ENCODE measurements around the gene KIF26B. TPM values are rescaled to one million over a fixed set of nuclear protein-coding genes. Genes with fewer than 3 reads are reported as not detected.

KIF26B gene
- total RNA-seq, 1 donor from 2014 or later = 3.5 TPM

DNA sequence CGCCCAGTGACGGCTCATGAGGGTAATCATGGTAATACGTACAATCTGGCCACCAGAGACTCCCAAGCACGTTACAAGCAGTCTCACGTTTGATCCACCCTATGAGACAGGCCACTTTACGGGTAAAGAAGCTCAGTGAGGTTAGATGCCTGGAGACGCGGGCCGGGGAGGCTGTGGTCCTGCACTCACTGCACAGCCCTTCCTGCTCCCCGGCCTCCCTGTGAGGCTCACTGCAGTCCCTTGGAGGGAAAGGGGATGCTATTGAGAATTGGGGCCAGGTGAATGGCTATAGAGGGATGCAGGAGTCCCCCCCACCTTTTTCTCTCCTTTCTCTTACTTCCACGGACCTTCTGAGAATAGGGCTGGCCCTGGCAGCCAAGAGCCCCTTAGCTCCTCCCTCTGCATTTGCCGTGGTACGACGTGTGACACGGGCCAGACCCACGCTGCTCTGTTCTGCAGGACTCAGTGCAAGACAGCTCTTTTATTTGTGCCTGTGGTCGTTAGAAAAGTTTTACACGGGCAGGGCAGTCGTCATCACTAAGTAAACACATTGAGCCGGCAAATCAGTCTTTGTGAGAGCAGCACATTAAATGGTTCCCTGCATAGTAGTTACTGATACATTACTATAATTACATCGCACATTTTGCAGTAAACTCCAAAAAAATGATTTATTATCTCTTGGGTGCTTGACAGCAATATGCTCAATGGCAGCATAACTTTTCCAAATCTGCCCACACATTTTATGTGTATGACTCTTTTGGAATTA is 18.8 kb downstream of the KIF26B start:
- DNase-seq = no peak
- intact Hi-C loops (cut with micrococcal nuclease) = no loop called here
- Histone ChIP-seq H3K4me3 (no peak overlapping the region), H3K27ac (replicated peaks) (no peak overlapping the region), H3K9me3 (replicated peaks) (peaks cover 7% of the 10 kb centered on the region), H3K36me3 (no peaks in the 10 kb centered on the region), H3K4me1 (no peaks in the 10 kb centered on the region), H3K27me3 (ENCODE audit: low read depth) (peaks cover 36% of the 10 kb centered on the region)
- TF ChIP-seq, protein P1, sequence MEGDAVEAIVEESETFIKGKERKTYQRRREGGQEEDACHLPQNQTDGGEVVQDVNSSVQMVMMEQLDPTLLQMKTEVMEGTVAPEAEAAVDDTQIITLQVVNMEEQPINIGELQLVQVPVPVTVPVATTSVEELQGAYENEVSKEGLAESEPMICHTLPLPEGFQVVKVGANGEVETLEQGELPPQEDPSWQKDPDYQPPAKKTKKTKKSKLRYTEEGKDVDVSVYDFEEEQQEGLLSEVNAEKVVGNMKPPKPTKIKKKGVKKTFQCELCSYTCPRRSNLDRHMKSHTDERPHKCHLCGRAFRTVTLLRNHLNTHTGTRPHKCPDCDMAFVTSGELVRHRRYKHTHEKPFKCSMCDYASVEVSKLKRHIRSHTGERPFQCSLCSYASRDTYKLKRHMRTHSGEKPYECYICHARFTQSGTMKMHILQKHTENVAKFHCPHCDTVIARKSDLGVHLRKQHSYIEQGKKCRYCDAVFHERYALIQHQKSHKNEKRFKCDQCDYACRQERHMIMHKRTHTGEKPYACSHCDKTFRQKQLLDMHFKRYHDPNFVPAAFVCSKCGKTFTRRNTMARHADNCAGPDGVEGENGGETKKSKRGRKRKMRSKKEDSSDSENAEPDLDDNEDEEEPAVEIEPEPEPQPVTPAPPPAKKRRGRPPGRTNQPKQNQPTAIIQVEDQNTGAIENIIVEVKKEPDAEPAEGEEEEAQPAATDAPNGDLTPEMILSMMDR (IDR thresholded peaks at IDR 0.05; ENCODE audit: borderline replicate concordance) = no peak

DNA sequence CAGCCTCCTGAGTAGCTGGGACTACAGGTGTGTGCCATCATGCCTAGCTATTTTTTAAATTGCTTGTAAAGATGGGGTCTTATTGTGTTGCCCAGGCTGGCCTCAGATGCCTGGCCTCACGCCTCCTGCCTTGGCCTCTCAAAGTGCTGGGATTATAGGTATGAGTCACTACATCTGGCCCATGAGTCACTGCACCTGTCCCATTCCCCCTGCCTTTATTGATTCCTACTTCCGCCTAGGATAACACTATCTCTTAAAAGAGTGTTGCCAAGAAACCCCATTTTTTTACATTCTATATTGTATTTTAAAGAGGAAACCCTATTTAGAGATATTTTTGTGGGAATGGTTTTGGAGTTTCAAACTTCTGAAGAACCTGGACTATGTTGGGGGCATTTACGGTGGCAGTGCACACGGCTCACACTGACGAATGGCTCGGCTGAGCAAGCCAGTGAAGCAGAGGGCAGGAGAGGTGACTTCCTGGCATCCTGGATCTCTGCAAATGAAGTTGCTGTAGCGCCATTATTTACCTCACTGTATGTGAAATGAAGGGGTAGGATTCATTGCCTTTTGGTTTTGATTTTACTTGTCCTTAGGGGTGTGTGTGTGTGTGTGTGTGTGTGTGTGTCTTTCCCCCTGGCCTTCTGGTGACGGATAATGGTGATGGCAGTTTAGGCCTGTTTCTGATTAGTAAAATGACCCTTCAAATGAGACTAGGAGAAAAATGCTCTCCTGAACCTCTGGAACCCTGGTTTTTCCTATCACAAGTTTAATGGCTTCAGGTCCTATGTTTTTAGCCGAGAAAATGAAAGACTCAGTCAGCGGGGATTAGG is 22.5 kb downstream of the KIF26B start:
- H3K27ac ChIP-seq (replicated peaks) = no peak overlapping the region
- H3K9me3 ChIP-seq (replicated peaks) = peaks cover 7% of the 10 kb centered on the region
- H3K27me3 ChIP-seq (ENCODE audit: low read depth) = peaks cover 13% of the 10 kb centered on the region
- peaks cover 3% of the 10 kb centered on the region for H3K4me1 ChIP-seq
- H3K4me3 ChIP-seq = no peak overlapping the region
- no peak for DNase-seq
- no peaks in the 10 kb centered on the region for H3K36me3 ChIP-seq
- intact Hi-C loops (cut with micrococcal nuclease) = no loop called here
- TF ChIP-seq, protein P1 (IDR thresholded peaks at IDR 0.05; ENCODE audit: borderline replicate concordance) = no peak

DNA sequence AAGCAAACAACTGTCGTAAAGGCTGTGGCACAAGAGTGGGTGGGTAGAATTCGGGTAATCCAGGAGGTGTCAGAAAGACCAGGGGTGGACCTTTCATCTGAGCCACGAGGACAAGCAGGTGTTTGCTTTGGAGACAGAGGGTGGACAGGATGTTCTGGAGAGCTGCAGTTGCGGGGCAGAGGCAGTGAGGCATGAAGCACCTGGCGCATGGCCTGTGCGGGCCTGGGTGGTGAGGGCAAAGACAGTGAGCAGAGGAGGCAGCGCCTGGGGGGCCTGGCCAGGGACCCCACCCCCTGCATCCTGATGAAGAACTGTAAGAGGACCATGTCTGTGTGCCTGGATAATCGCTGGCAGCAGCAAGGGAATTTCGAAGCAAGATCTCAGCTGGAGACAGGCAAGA is 24.9 kb downstream of the KIF26B start:
- no peak for DNase-seq
- TF ChIP-seq, protein P1 (IDR thresholded peaks at IDR 0.05; ENCODE audit: borderline replicate concordance) = no peak
- no peaks in the 10 kb centered on the region for H3K9me3 ChIP-seq (replicated peaks)
- no peaks in the 10 kb centered on the region for H3K36me3 ChIP-seq
- peaks cover 3% of the 10 kb centered on the region for H3K4me1 ChIP-seq
- H3K4me3 ChIP-seq = no peak overlapping the region
- H3K27me3 ChIP-seq (ENCODE audit: low read depth) = no peaks in the 10 kb centered on the region
- intact Hi-C loops (cut with micrococcal nuclease) = no loop called here
- H3K27ac ChIP-seq (replicated peaks) = no peak overlapping the region

DNA sequence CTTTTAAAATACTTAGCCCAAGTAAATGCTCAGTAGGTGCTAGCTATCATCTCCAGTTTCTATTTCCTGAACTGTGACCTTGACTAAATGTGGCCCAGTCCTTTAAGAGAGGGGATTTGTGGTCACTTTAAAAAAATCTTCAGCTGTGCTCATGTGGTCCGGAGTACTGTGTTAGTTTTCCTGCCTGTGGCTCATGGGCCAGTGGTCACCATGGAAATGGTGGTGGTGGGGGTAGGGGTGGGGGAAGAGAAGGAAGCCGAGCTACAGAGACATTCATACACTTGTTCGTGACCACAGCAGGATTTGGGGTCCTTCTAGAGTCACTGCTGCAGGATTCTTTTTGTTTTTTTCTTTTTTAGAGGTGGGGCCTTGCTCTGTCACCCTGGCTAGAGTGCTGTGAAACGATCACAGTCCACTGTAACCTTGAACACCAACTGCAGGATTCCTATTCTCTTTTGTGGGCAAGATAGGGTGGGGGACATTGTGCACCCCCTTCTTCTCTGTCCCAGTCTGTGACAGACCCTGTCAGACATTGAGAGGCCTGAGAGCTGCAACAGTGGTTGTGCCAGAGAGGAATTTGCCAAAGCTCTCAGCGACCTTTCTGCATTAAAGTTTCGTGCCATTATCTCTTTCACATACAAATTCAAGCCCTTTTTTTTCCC is 25.8 kb downstream of the KIF26B start:
- DNase-seq = no peak
- TF ChIP-seq, protein P1 (IDR thresholded peaks at IDR 0.05; ENCODE audit: borderline replicate concordance) = no peak

DNA sequence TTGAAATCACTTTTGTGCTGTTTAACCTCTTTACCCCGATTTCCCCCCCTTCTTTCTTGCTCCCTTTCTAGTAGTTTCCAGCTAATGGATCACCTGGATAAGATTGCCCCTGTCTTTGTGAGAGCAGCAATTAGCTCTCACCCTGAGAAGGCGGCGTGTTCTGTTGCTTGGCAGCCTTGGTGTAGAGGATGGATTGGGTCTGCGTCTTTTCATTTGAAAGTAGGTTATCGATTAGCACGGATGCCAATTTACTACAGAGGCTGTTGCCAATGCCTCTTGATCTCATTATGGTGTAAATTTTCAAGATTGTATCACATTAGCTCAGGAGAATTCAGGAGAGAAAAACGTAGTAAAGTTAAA is 26.4 kb downstream of the KIF26B start:
- H3K9me3 ChIP-seq (replicated peaks) = no peaks in the 10 kb centered on the region
- H3K4me3 ChIP-seq = no peak overlapping the region
- TF ChIP-seq, protein P1 (IDR thresholded peaks at IDR 0.05; ENCODE audit: borderline replicate concordance) = no peak
- peaks cover 7% of the 10 kb centered on the region for H3K27me3 ChIP-seq (ENCODE audit: low read depth)
- no peak for DNase-seq
- intact Hi-C loops (cut with micrococcal nuclease) = no loop called here
- no peaks in the 10 kb centered on the region for H3K36me3 ChIP-seq
- no peak overlapping the region for H3K27ac ChIP-seq (replicated peaks)
- peaks cover 3% of the 10 kb centered on the region for H3K4me1 ChIP-seq

More for the DNA sequence above, 25.8 kb downstream of the KIF26B start:
- H3K9me3 ChIP-seq (replicated peaks) = no peaks in the 10 kb centered on the region
- intact Hi-C loops (cut with micrococcal nuclease) = no loop called here
- H3K4me3 ChIP-seq = no peak overlapping the region
- H3K27ac ChIP-seq (replicated peaks) = no peak overlapping the region
- no peaks in the 10 kb centered on the region for H3K36me3 ChIP-seq
- peaks cover 2% of the 10 kb centered on the region for H3K27me3 ChIP-seq (ENCODE audit: low read depth)
- peaks cover 3% of the 10 kb centered on the region for H3K4me1 ChIP-seq
